Mammary epithelial cell (primary cell): ENCODE measurements around the gene PLAU.

ENCODE experiments used
- EZH2 ChIP-seq: IDR thresholded peaks from 2 replicates; pipeline ENCODE4 v1.6.1; 2012; ENCODE audit warnings: low read length, inconsistent platforms, borderline replicate concordance
- TF ChIP-seq, protein P1 (sequence below), 2 donors: IDR thresholded peaks in 1 of 2; conservative IDR thresholded peaks in 1 of 2; 2 replicates each; pipeline ENCODE4 v1.5.1; 2011 to 2012; ENCODE audit warnings: inconsistent platforms in 2 of 2, low read length in 2 of 2, mild to moderate bottlenecking in 2 of 2, control low read depth in 1 of 2, low read depth in 1 of 2; ENCODE audit not compliant: insufficient read depth in 1 of 2; ENCODE audit errors: extremely low read depth in 1 of 2

DNA sequence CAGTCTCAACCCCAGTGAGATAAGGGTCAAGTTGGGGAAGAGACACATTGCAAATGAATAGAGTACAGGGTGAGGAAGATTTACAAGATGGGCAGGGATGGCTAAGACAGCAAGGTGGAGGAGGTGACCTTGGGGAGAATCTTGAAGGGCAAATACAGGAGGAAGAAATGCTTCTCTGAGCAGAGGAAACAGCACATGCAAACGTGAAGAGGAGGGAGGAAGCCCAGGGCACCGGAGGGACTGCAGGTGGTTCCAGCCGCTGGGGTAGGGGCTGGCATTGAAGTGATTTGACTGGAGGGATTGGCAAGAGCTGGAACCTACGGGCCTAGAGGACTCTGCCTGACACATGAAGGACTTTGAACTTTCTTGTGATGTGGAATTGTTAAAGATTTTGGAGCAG, 14.6 kb downstream of the PLAU start:
- TF ChIP-seq, protein P1, sequence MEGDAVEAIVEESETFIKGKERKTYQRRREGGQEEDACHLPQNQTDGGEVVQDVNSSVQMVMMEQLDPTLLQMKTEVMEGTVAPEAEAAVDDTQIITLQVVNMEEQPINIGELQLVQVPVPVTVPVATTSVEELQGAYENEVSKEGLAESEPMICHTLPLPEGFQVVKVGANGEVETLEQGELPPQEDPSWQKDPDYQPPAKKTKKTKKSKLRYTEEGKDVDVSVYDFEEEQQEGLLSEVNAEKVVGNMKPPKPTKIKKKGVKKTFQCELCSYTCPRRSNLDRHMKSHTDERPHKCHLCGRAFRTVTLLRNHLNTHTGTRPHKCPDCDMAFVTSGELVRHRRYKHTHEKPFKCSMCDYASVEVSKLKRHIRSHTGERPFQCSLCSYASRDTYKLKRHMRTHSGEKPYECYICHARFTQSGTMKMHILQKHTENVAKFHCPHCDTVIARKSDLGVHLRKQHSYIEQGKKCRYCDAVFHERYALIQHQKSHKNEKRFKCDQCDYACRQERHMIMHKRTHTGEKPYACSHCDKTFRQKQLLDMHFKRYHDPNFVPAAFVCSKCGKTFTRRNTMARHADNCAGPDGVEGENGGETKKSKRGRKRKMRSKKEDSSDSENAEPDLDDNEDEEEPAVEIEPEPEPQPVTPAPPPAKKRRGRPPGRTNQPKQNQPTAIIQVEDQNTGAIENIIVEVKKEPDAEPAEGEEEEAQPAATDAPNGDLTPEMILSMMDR (conservative IDR thresholded peaks at IDR 0.05 in 1 of 2, IDR thresholded peaks at IDR 0.05 in 1 of 2; ENCODE audit: extremely low read depth in 1 of 2, insufficient read depth in 1 of 2, low read depth in 1 of 2, low read length in 2 of 2), result no peak
- TF ChIP-seq EZH2, result no peak
